K562 (cell line): ENCODE data around the gene RNF44. TPM values are rescaled to one million over a fixed set of nuclear protein-coding genes. Genes with fewer than 3 reads are reported as not detected.

ENCODE experiments used
- CBX5 ChIP-seq: IDR thresholded peaks from 2 replicates; pipeline ENCODE4 v1.6.1; 2014; ENCODE audit warnings: low read depth, borderline replicate concordance
- EWSR1 ChIP-seq: fragments of 450-650 bp; IDR thresholded peaks from 2 replicates; pipeline ENCODE4 v1.6.1; 2018; ENCODE audit warnings: borderline replicate concordance, mild to moderate bottlenecking, low read depth, moderate library complexity; ENCODE audit not compliant: partially characterized antibody
- KLF16 ChIP-seq: IDR thresholded peaks from 2 replicates; pipeline ENCODE4 v1.6.1; 2016; ENCODE audit warnings: antibody characterized with exemption
- MTA2 ChIP-seq: fragments of 450-650 bp; IDR thresholded peaks from 2 replicates; pipeline ENCODE4 v1.6.1; 2016; ENCODE audit warnings: low read depth
- MYBL2 ChIP-seq, 2 experiments: fragments of 450-650 bp in 1 of 2; sonication (generic) in 1 of 2; formaldehyde crosslinking in 1 of 2; IDR thresholded peaks; 2 replicates each; pipeline versions ENCODE4 v1.6.1 to v1.8.1; 2017 to 2022; ENCODE audit warnings: borderline replicate concordance in 1 of 2, inconsistent platforms in 1 of 2, low read depth in 1 of 2, mild to moderate bottlenecking in 1 of 2, missing genetic modification reagents in 1 of 2, moderate library complexity in 1 of 2
- NEUROD1 ChIP-seq: fragments of 150-350 bp; IDR thresholded peaks from 2 replicates; pipeline ENCODE4 v1.6.1; 2014; ENCODE audit warnings: borderline replicate concordance, low read length, low read depth; ENCODE audit not compliant: partially characterized antibody
- RAD51 ChIP-seq: fragments of 450-650 bp; IDR thresholded peaks from 2 replicates; pipeline ENCODE4 v1.7.1; 2016; ENCODE audit warnings: low read depth, mild to moderate bottlenecking, borderline replicate concordance
- RBM15 ChIP-seq: fragments of 200-400 bp; formaldehyde crosslinking; IDR thresholded peaks from 2 replicates; pipeline ENCODE4 v1.6.1; 2018; ENCODE audit warnings: mild to moderate bottlenecking, low read length, moderate library complexity; ENCODE audit not compliant: insufficient read depth
- STAT5A ChIP-seq: IDR thresholded peaks from 2 replicates; pipeline ENCODE4 v1.6.1; 2012; ENCODE audit warnings: low read length, inconsistent platforms, borderline replicate concordance
- TAF15 ChIP-seq: fragments of 200-400 bp; formaldehyde crosslinking; IDR thresholded peaks from 2 replicates; pipeline ENCODE4 v1.6.1; 2017; ENCODE audit warnings: mild to moderate bottlenecking, low read depth, low read length, moderate library complexity
- TOE1 ChIP-seq, 2 experiments: fragments of 450-650 bp in 1 of 2; sonication (generic) in 1 of 2; formaldehyde crosslinking in 1 of 2; IDR thresholded peaks; 2 replicates each; pipeline versions ENCODE4 v1.7.1 to v1.8.0; 2016 to 2022; ENCODE audit warnings: borderline replicate concordance in 2 of 2, mild to moderate bottlenecking in 2 of 2, antibody characterized with exemption in 1 of 2, inconsistent platforms in 1 of 2, low read depth in 1 of 2, missing genetic modification reagents in 1 of 2, moderate library complexity in 1 of 2
- ZBED1 ChIP-seq: IDR thresholded peaks from 2 replicates; pipeline ENCODE4 v1.6.1; 2014
- ZC3H11A ChIP-seq: IDR thresholded peaks from 2 replicates; pipeline ENCODE4 v1.6.1; 2012; ENCODE audit warnings: low read depth, low read length, improper control_type of control experiment
- ZNF134 ChIP-seq: fragments of 250-450 bp; sonication (Bioruptor Pico); conservative IDR thresholded peaks from 2 replicates; pipeline ENCODE4 v1.4.0; 2020
- polyA plus RNA-seq, 8 experiments: library from polyadenylated mRNA; depleted of rRNA in 4 of 8; stranded (reverse) in 5 of 8; unstranded in 3 of 8; fragments of >200 nt; fragmentation: Nextera tagmentation in 2 of 8; fragmentation: Illumina TruSeq in 1 of 8; extraction: Ambion mirVana in 2 of 8; extraction: Trizol in 1 of 8; gene quantifications; 2 replicates each; pipeline versions ENCODE4 v1.2.1 to v1.2.3, GENCODE V29; 2011 to 2014; ENCODE audit warnings: inconsistent platforms in 1 of 8, missing spikeins in 1 of 8
- total RNA-seq, 7 experiments: library from RNA; depleted of rRNA in 6 of 7; stranded (reverse); fragments of >200 nt in 6 of 7; fragmentation: Illumina TruSeq in 2 of 7; extraction: Trizol in 2 of 7; gene quantifications; 2 replicates each; pipeline versions ENCODE4 v1.2.1 to v1.2.3, GENCODE V29; 2011 to 2021; ENCODE audit warnings: low replicate concordance in 1 of 7
- TF ChIP-seq, protein P1 (sequence below): sonication (generic); formaldehyde crosslinking; IDR thresholded peaks from 2 replicates; pipeline ENCODE4 v1.9.0; 2022; ENCODE audit warnings: mild to moderate bottlenecking, missing genetic modification reagents
- TF ChIP-seq, protein P2 (sequence below): fragments of 450-650 bp; formaldehyde crosslinking; IDR thresholded peaks from 2 replicates; pipeline ENCODE4 v1.4.0; 2022; ENCODE audit warnings: mild to moderate bottlenecking, moderate library complexity
- TF ChIP-seq, protein P3 (sequence below): sonication (generic); formaldehyde crosslinking; IDR thresholded peaks from 2 replicates; pipeline ENCODE4 v1.8.1; 2023; ENCODE audit warnings: mild to moderate bottlenecking, missing genetic modification reagents

RNF44 gene
- total and polyA plus RNA-seq, 9 of the 15 experiments (the other 6 are each of a cell fraction or from before 2014, with no cell fraction given) = 1.6 to 82.6 (median 7.4) TPM

DNA sequence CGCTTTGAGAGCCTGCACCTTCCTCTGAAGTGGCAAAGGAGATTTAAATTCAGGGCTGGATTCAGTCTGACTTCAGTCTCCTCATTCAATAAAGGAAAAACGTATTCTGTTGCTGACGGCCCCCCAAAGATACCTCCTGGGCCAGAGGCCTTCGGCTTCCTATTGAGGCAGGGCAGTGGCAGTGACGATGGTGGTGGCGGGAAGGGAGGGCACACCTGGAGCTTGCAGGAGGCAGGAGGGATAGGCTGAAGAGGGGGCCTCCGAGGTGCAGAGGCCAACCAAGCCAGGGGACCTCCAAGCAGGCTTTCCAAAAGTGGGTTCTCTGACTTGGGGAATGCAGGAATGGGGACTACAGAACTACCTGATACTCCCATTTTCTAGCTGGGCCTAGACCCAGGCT is 15.9 kb downstream of the RNF44 start (continued):
- TF ChIP-seq NEUROD1 (no peak), RBM15 (no peak), ZBED1 (no peak), MYBL2 (IDR thresholded peaks at IDR 0.05; ENCODE audit: low read depth) (no peak), MYBL2 (CRISPR knock-in tag; IDR thresholded peaks at IDR 0.05; ENCODE audit: borderline replicate concordance) (no peak), STAT5A (no peak), KLF16 (no peak), EWSR1 (no peak), RAD51 (no peak), ZNF134 (CRISPR knock-in tag) (no peak), CBX5 (no peak), TOE1 (IDR thresholded peaks at IDR 0.05; ENCODE audit: borderline replicate concordance) (no peak), TOE1 (CRISPR knock-in tag; IDR thresholded peaks at IDR 0.05; ENCODE audit: borderline replicate concordance, low read depth) (no peak), MTA2 (no peak), ZC3H11A (no peak), TAF15 (no peak)
- TF ChIP-seq, protein P1, sequence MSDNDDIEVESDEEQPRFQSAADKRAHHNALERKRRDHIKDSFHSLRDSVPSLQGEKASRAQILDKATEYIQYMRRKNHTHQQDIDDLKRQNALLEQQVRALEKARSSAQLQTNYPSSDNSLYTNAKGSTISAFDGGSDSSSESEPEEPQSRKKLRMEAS = no peak
- TF ChIP-seq, protein P2, sequence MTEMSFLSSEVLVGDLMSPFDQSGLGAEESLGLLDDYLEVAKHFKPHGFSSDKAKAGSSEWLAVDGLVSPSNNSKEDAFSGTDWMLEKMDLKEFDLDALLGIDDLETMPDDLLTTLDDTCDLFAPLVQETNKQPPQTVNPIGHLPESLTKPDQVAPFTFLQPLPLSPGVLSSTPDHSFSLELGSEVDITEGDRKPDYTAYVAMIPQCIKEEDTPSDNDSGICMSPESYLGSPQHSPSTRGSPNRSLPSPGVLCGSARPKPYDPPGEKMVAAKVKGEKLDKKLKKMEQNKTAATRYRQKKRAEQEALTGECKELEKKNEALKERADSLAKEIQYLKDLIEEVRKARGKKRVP (CRISPR knock-in tag) = no peak
- TF ChIP-seq, protein P3, sequence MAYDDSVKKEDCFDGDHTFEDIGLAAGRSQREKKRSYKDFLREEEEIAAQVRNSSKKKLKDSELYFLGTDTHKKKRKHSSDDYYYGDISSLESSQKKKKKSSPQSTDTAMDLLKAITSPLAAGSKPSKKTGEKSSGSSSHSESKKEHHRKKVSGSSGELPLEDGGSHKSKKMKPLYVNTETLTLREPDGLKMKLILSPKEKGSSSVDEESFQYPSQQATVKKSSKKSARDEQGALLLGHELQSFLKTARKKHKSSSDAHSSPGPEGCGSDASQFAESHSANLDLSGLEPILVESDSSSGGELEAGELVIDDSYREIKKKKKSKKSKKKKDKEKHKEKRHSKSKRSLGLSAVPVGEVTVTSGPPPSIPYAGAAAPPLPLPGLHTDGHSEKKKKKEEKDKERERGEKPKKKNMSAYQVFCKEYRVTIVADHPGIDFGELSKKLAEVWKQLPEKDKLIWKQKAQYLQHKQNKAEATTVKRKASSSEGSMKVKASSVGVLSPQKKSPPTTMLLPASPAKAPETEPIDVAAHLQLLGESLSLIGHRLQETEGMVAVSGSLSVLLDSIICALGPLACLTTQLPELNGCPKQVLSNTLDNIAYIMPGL = no peak
